Hepatocyte (in vitro differentiated cells): ENCODE results near the gene MYO18B.

Source experiments
- CTCF ChIP-seq: fragments of 200-600 bp; sonication (generic); IDR thresholded peaks from 2 replicates; pipeline ENCODE4 v1.5.1; 2016; ENCODE audit warnings: antibody characterized with exemption, mild to moderate bottlenecking; ENCODE audit not compliant: poor library complexity
- EZH2phosphoT487 ChIP-seq: fragments of 200-600 bp; sonication (generic); IDR thresholded peaks from one replicate; pipeline ENCODE4 v1.6.1; 2018; ENCODE audit warnings: antibody characterized with exemption, mild to moderate bottlenecking, low read depth, moderate library complexity; ENCODE audit not compliant: unreplicated experiment, severe bottlenecking

- no peak for TF ChIP-seq CTCF
- no peak for TF ChIP-seq EZH2phosphoT487
Measured at GRCh38 chr22:25849522-25849921, 107.5 kb downstream of the MYO18B start.
